Measurements from ENCODE around the gene RBM34.
A peak's percentile ranks its signal among the peaks of the same experiment; 100 is the strongest.
"Not testable (repeated sequence)": the region's sequence is repeated elsewhere in the genome, so short reads cannot be mapped to it uniquely, and the experiment has no call there.

Gene RBM34

GRCh38 chr1:235160957-235161684, at the start of gene RBM34:
Gene RBM34, minus strand, starts transcription at chr1:235161250. Its CDS starts 24 bp downstream, at chr1:235161226.
- peak; percentile 87 to 92 (median 91) for DNase-seq (ENCODE audit: low read depth in 2 of 3, low spot score in 1 of 3)

- DNase-seq (ENCODE audit: low read depth in 2 of 3, low spot score in 1 of 3): peak; percentile 17 to 40 (median 28)
Observed at GRCh38 chr1:235207209-235207565, 46.1 kb upstream of the RBM34 start.

- DNase-seq (ENCODE audit: low read depth in 2 of 3, low spot score in 1 of 3): peak in 1 of 3 donors; percentile 24
Observed at GRCh38 chr1:235206533-235207208, 45.6 kb upstream of the RBM34 start.

- no peak for DNase-seq (ENCODE audit: low read depth in 2 of 3, low spot score in 1 of 3)
Observed at GRCh38 chr1:235205687-235206086, 44.6 kb upstream of the RBM34 start.

GRCh38 chr1:235203428-235203827, 42.4 kb upstream of the RBM34 start:
- DNase-seq (ENCODE audit: low read depth in 2 of 3, low spot score in 1 of 3): no peak

- not testable (repeated sequence) for DNase-seq (ENCODE audit: low read depth in 2 of 3, low spot score in 1 of 3)
Observed at GRCh38 chr1:235202447-235202846, 41.4 kb upstream of the RBM34 start.

- no peak for DNase-seq (ENCODE audit: low read depth in 2 of 3, low spot score in 1 of 3)
Observed at GRCh38 chr1:235199441-235199840, 38.4 kb upstream of the RBM34 start.

GRCh38 chr1:235190431-235190830, 29.4 kb upstream of the RBM34 start:
- DNase-seq (ENCODE audit: low read depth in 2 of 3, low spot score in 1 of 3): no peak

GRCh38 chr1:235187316-235187715, 26.3 kb upstream of the RBM34 start:
- no peak for DNase-seq (ENCODE audit: low read depth in 2 of 3, low spot score in 1 of 3)

- no peak for DNase-seq (ENCODE audit: low read depth in 2 of 3, low spot score in 1 of 3)
Observed at GRCh38 chr1:235181561-235182245, 20.7 kb upstream of the RBM34 start.

- no peak for DNase-seq (ENCODE audit: low read depth in 2 of 3, low spot score in 1 of 3)
Observed at GRCh38 chr1:235180916-235181460, 19.9 kb upstream of the RBM34 start.

- DNase-seq (ENCODE audit: low read depth in 2 of 3, low spot score in 1 of 3): no peak
Observed at GRCh38 chr1:235176486-235176885, 15.4 kb upstream of the RBM34 start.

GRCh38 chr1:235169986-235170385, 8.9 kb upstream of the RBM34 start:
- no peak for DNase-seq (ENCODE audit: low read depth in 2 of 3, low spot score in 1 of 3)

- DNase-seq (ENCODE audit: low read depth in 2 of 3, low spot score in 1 of 3): no peak
Observed at GRCh38 chr1:235168375-235168774, 7.3 kb upstream of the RBM34 start.

GRCh38 chr1:235161685-235162327, 756 bp upstream of the RBM34 start:
- no peak for DNase-seq (ENCODE audit: low read depth in 2 of 3, low spot score in 1 of 3)

- DNase-seq (ENCODE audit: low read depth in 2 of 3, low spot score in 1 of 3): peak in 1 of 3 donors; percentile 24
Observed at GRCh38 chr1:235160383-235160956, 580 bp downstream of the RBM34 start.

GRCh38 chr1:235159930-235160329, 1.1 kb downstream of the RBM34 start:
- DNase-seq (ENCODE audit: low read depth in 2 of 3, low spot score in 1 of 3): not testable (repeated sequence)

- DNase-seq (ENCODE audit: low read depth in 2 of 3, low spot score in 1 of 3): not testable (repeated sequence)
Observed at GRCh38 chr1:235159284-235159683, 1.8 kb downstream of the RBM34 start.

- no peak for DNase-seq (ENCODE audit: low read depth in 2 of 3, low spot score in 1 of 3)
Observed at GRCh38 chr1:235158680-235159079, 2.4 kb downstream of the RBM34 start.

- no peak for DNase-seq (ENCODE audit: low read depth in 2 of 3, low spot score in 1 of 3)
Observed at GRCh38 chr1:235157150-235157549, 3.9 kb downstream of the RBM34 start.

- no peak for DNase-seq (ENCODE audit: low read depth in 2 of 3, low spot score in 1 of 3)
Observed at GRCh38 chr1:235156740-235157139, 4.3 kb downstream of the RBM34 start.

All from stimulated activated CD4-positive, alpha-beta T cell treated with anti-CD3 and anti-CD28 coated beads, Interleukin-12 subunit alpha, Interleukin-12 subunit beta, amount 100 ng/mL, for 48 hours (primary cell).